ENCODE measurements around the gene GALNT9. TPM values are rescaled to one million over a fixed set of nuclear protein-coding genes. Genes with fewer than 3 reads are reported as not detected.

Gene GALNT9
- polyA plus RNA-seq, 1 of the 3 experiments (the other 2 are of a cell fraction): not detected

GRCh38 chr12:132337557-132337956 is 8.2 kb upstream of the GALNT9 start:
- ChIA-PET CTCF (no interaction called here), POLR2A (no interaction called here)
- no peaks in the 10 kb centered on the region for H4K20me1 ChIP-seq (ENCODE audit: insufficient read depth)
- 59% methylated on average over 25 of the region's 27 CpGs for WGBS (ENCODE audit: low lambda C conversion rate)
- H2AFZ ChIP-seq (ENCODE audit: low read depth): no peak overlapping the region
- peaks cover 95% of the 10 kb centered on the region for H3K27me3 ChIP-seq (ENCODE audit: insufficient read depth)
- no peak overlapping the region for H3K4me3 ChIP-seq (ENCODE audit: low read depth in 2 of 2, low read length in 1 of 2)
- H3K9me2 ChIP-seq: no peaks in the 10 kb centered on the region
- DNase-seq: no peak
- H3K9ac ChIP-seq: no peak overlapping the region
- no peaks in the 10 kb centered on the region for H3K9me3 ChIP-seq
- H3F3A ChIP-seq (replicated peaks; ENCODE audit: insufficient read depth): peaks cover 3% of the 10 kb centered on the region
- H3K4me1 ChIP-seq (ENCODE audit: control insufficient read depth in 1 of 2, insufficient read depth in 2 of 2, low read depth in 1 of 2, low read length in 1 of 2): no peaks in the 10 kb centered on the region
- TF ChIP-seq FOXM1 (IDR thresholded peaks at IDR 0.05; ENCODE audit: low read depth) (no peak), TCF12 (IDR thresholded peaks at IDR 0.05) (no peak), USF1 (IDR thresholded peaks at IDR 0.05; ENCODE audit: borderline replicate concordance, low read depth) (no peak), SMC3 (IDR thresholded peaks at IDR 0.05; ENCODE audit: low read depth, low read length) (no peak), EZH2phosphoT487 (IDR thresholded peaks at IDR 0.05; ENCODE audit: borderline replicate concordance, low read depth) (no peak), YY1 (IDR thresholded peaks at IDR 0.05; ENCODE audit: low read depth) (no peak), REST (IDR thresholded peaks at IDR 0.05; ENCODE audit: low read depth, low read length) (no peak), ELF1 (IDR thresholded peaks at IDR 0.05) (no peak), GABPA (IDR thresholded peaks at IDR 0.05; ENCODE audit: low read depth) (no peak), NFIC (IDR thresholded peaks at IDR 0.05; ENCODE audit: borderline replicate concordance) (no peak), RFX5 (IDR thresholded peaks at IDR 0.05; ENCODE audit: low read length) (no peak)
- no peak overlapping the region for H3K27ac ChIP-seq (ENCODE audit: low read depth in 2 of 2, low read length in 1 of 2)
- no peaks in the 10 kb centered on the region for H3K79me2 ChIP-seq (ENCODE audit: insufficient read depth)
- no peak overlapping the region for H3K4me2 ChIP-seq
- no peaks in the 10 kb centered on the region for H3K36me3 ChIP-seq (replicated peaks in 1 of 2; ENCODE audit: control insufficient read depth in 1 of 2, insufficient read depth in 2 of 2, low read length in 1 of 2)

DNA sequence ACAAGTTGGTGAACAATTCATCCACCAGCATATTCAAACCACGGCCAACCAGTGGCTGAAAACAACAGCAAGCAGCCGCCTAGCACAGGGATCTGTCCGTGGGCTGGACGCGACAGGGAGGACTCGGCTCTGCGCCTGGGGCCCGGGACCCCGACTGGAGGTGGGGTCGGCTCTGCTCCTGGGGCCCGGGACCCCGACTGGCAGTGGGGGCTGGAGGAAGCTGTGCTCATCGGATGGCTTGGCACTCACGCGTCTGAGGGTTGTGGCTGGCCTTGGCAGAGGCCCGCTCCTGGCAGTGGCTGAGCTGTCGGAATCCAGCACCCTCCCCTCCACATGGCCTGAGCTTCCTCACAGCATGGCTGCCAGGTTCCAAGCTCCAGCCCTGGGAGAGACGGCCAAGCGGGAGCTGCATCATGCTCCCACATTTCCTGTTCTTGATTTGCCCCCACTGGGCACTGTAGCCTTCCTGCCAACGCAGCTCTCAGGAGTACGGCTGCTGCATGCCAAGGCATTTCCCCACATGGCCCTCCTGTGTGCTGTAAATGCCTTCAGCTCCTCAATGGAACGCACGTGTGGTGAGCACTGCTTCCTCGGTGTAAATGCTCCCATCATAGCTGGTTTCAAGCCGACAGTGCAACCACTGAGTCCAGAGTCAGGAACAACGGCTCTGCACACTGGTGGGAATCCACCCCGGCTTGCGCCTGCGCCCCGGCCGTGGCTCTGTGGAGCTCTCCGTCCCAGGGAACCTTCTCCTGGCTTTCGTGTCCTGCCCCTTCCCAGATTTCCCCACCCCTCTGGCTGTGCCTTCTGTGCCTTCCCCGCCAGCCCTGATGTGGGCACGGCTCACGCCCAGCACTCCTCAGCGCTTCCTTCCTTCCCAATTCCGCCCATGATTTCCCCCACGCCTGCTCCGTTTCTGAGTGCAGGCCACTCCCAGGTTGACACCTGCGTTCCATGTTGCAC is 7.3 kb upstream of the GALNT9 start:
- Histone ChIP-seq H3K9me3 (no peaks in the 10 kb centered on the region), H3K9me2 (no peaks in the 10 kb centered on the region), H3K4me1 (ENCODE audit: control insufficient read depth in 1 of 2, insufficient read depth in 2 of 2, low read depth in 1 of 2, low read length in 1 of 2) (no peaks in the 10 kb centered on the region), H2AFZ (ENCODE audit: low read depth) (no peak overlapping the region), H3F3A (replicated peaks; ENCODE audit: insufficient read depth) (peaks cover 3% of the 10 kb centered on the region), H3K36me3 (replicated peaks in 1 of 2; ENCODE audit: control insufficient read depth in 1 of 2, insufficient read depth in 2 of 2, low read length in 1 of 2) (no peaks in the 10 kb centered on the region), H3K27me3 (ENCODE audit: insufficient read depth) (peaks cover 95% of the 10 kb centered on the region), H3K27ac (ENCODE audit: low read depth in 2 of 2, low read length in 1 of 2) (no peak overlapping the region), H3K4me2 (no peak overlapping the region), H3K79me2 (ENCODE audit: insufficient read depth) (no peaks in the 10 kb centered on the region), H4K20me1 (ENCODE audit: insufficient read depth) (no peaks in the 10 kb centered on the region), H3K4me3 (ENCODE audit: low read depth in 2 of 2, low read length in 1 of 2) (no peak overlapping the region), H3K9ac (no peak overlapping the region)
- CTCF ChIA-PET: interaction anchor here (1.4 kb wide), 1 partner anchor 77 kb away, joined by 6 read pairs; no protein-coding TSS in a partner anchor
- no peak for DNase-seq
- POLR2A ChIA-PET: interaction anchor here (1.1 kb wide), 1 partner anchor 14 kb away, joined by 3 read pairs; no protein-coding TSS in a partner anchor
- WGBS (ENCODE audit: low lambda C conversion rate): 51% methylated on average over 20 of the region's 41 CpGs
- TF ChIP-seq RFX5 (IDR thresholded peaks at IDR 0.05; ENCODE audit: low read length) (no peak), RCOR1 (IDR thresholded peaks at IDR 0.05; ENCODE audit: low read length) (no peak), MXI1 (IDR thresholded peaks at IDR 0.05; ENCODE audit: low read depth, low read length) (no peak), POLR2AphosphoS5 (IDR thresholded peaks at IDR 0.05; ENCODE audit: low read depth, low read length) (no peak), RXRA (IDR thresholded peaks at IDR 0.05; ENCODE audit: borderline replicate concordance, low read depth) (no peak), EZH2phosphoT487 (IDR thresholded peaks at IDR 0.05; ENCODE audit: borderline replicate concordance, low read depth) (no peak), ZBTB33 (IDR thresholded peaks at IDR 0.05; ENCODE audit: borderline replicate concordance, low read depth) (no peak)
- TF ChIP-seq, protein P1, sequence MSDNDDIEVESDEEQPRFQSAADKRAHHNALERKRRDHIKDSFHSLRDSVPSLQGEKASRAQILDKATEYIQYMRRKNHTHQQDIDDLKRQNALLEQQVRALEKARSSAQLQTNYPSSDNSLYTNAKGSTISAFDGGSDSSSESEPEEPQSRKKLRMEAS (IDR thresholded peaks at IDR 0.05; ENCODE audit: low read depth): no peak

Measured in SK-N-SH (cell line).